Measurements from ENCODE around the gene ZNF487. TPM values are rescaled to one million over a fixed set of nuclear protein-coding genes. Genes with fewer than 3 reads are reported as not detected.

The ZNF487 gene
- total RNA-seq, 1 donor from 2014 or later = 5.6 TPM

- intact Hi-C loops (cut with DNase I) = no loop called here
- Histone ChIP-seq H3K27ac (no peak overlapping the region), H3K4me1 (peaks cover 83% of the 10 kb centered on the region), H3K9me3 (no peaks in the 10 kb centered on the region), H3K27me3 (no peaks in the 10 kb centered on the region), H3K36me3 (peaks cover 20% of the 10 kb centered on the region), H3K4me3 (no peak overlapping the region)
- no peak for TF ChIP-seq CTCF (IDR thresholded peaks at IDR 0.05)
- ATAC-seq (no peak), DNase-seq (no peak)
Observed at GRCh38 chr10:43402176-43402575, 34.7 kb upstream of the ZNF487 start.

- ATAC-seq (no peak), DNase-seq (no peak)
- TF ChIP-seq CTCF (IDR thresholded peaks at IDR 0.05) = no peak
- peaks cover 20% of the 10 kb centered on the region for H3K36me3 ChIP-seq
- peaks cover 78% of the 10 kb centered on the region for H3K4me1 ChIP-seq
- no peaks in the 10 kb centered on the region for H3K27me3 ChIP-seq
- no peak overlapping the region for H3K27ac ChIP-seq
- intact Hi-C loops (cut with DNase I) = no loop called here
- no peaks in the 10 kb centered on the region for H3K9me3 ChIP-seq
- peak overlapping the region; percentile 12 for H3K4me3 ChIP-seq
Observed at GRCh38 chr10:43402880-43403452, 33.9 kb upstream of the ZNF487 start.

GRCh38 chr10:43403911-43404703 lies 32.8 kb upstream of the ZNF487 start:
- DNase-seq (no peak), ATAC-seq (no peak)
- H3K27me3 ChIP-seq = no peaks in the 10 kb centered on the region
- intact Hi-C loops (cut with DNase I) = no loop called here
- no peaks in the 10 kb centered on the region for H3K9me3 ChIP-seq
- H3K36me3 ChIP-seq = peaks cover 20% of the 10 kb centered on the region
- H3K4me3 ChIP-seq = peak overlapping the region; percentile 30
- H3K27ac ChIP-seq = no peak overlapping the region
- H3K4me1 ChIP-seq = peaks cover 67% of the 10 kb centered on the region
- no peak for TF ChIP-seq CTCF (IDR thresholded peaks at IDR 0.05)

GRCh38 chr10:43404704-43405084 lies 32.2 kb upstream of the ZNF487 start:
- ATAC-seq = no peak
- H3K27me3 ChIP-seq = no peaks in the 10 kb centered on the region
- peak overlapping the region; percentile 30 for H3K4me3 ChIP-seq
- H3K4me1 ChIP-seq = peaks cover 61% of the 10 kb centered on the region
- H3K9me3 ChIP-seq = no peaks in the 10 kb centered on the region
- no peak overlapping the region for H3K27ac ChIP-seq
- TF ChIP-seq CTCF (IDR thresholded peaks at IDR 0.05) = no peak
- no peak for DNase-seq
- peaks cover 17% of the 10 kb centered on the region for H3K36me3 ChIP-seq
- intact Hi-C loops (cut with DNase I) = no loop called here

- peak overlapping the region; percentile 91 for H3K4me3 ChIP-seq
- ATAC-seq (peak; percentile 42), DNase-seq (peak; percentile 85)
- H3K27me3 ChIP-seq = no peaks in the 10 kb centered on the region
- peak overlapping the region; percentile 99 for H3K27ac ChIP-seq
- TF ChIP-seq CTCF (IDR thresholded peaks at IDR 0.05) = no peak
- no peaks in the 10 kb centered on the region for H3K9me3 ChIP-seq
- H3K36me3 ChIP-seq = peaks cover 14% of the 10 kb centered on the region
- H3K4me1 ChIP-seq = peaks cover 39% of the 10 kb centered on the region
- intact Hi-C loops (cut with DNase I) = no loop called here
Observed at GRCh38 chr10:43407148-43407575, 29.7 kb upstream of the ZNF487 start.
